Measurements from ENCODE around the gene GNA12.

GRCh38 chr7:2800931-2801688 lies 43.0 kb downstream of the GNA12 start:
- TF ChIP-seq CTCF (conservative IDR thresholded peaks at IDR 0.05; ENCODE audit: low read depth, low read length): no peak
- TF ChIP-seq EZH2 (IDR thresholded peaks at IDR 0.05; ENCODE audit: low read length, unreplicated experiment): no peak

All from PC-3 (cell line).